OCI-M1 (cell line): Measurements from ENCODE around the gene PLCB2.

Experiments
- DNase-seq: peaks from one replicate; lab custom pipeline; 2025; lab: John Stamatoyannopoulos, UW

Gene PLCB2

GRCh38 chr15:40269604-40270003 lies 38.1 kb downstream of the PLCB2 start:
- DNase-seq = no peak

GRCh38 chr15:40267670-40268069 lies 40.1 kb downstream of the PLCB2 start:
- DNase-seq = no peak

GRCh38 chr15:40266828-40267304 lies 40.9 kb downstream of the PLCB2 start:
- peak; percentile 11 for DNase-seq

- DNase-seq = no peak
Observed at GRCh38 chr15:40265875-40266274, 41.9 kb downstream of the PLCB2 start.

- DNase-seq = no peak
Observed at GRCh38 chr15:40265355-40265754, 42.4 kb downstream of the PLCB2 start.

GRCh38 chr15:40264321-40265153 lies 43.2 kb downstream of the PLCB2 start:
- no peak for DNase-seq

- DNase-seq = no peak
Observed at GRCh38 chr15:40263024-40263754, 44.5 kb downstream of the PLCB2 start.

GRCh38 chr15:40259021-40259420 lies 48.7 kb downstream of the PLCB2 start:
- no peak for DNase-seq

- DNase-seq = no peak
Observed at GRCh38 chr15:40258544-40258943, 49.2 kb downstream of the PLCB2 start.

- no peak for DNase-seq
Observed at GRCh38 chr15:40257656-40258450, 49.9 kb downstream of the PLCB2 start.

- no peak for DNase-seq
Observed at GRCh38 chr15:40256638-40257235, 51.0 kb downstream of the PLCB2 start.

- DNase-seq = no peak
Observed at GRCh38 chr15:40255033-40255432, 52.7 kb downstream of the PLCB2 start.

- no peak for DNase-seq
Observed at GRCh38 chr15:40254452-40254851, 53.3 kb downstream of the PLCB2 start.

- no peak for DNase-seq
Observed at GRCh38 chr15:40253167-40253790, 54.5 kb downstream of the PLCB2 start.

- no peak for DNase-seq
Observed at GRCh38 chr15:40252438-40253166, 55.1 kb downstream of the PLCB2 start.

GRCh38 chr15:40252141-40252437 lies 55.6 kb downstream of the PLCB2 start:
- no peak for DNase-seq

GRCh38 chr15:40251486-40252140 lies 56.1 kb downstream of the PLCB2 start:
- DNase-seq = no peak

- no peak for DNase-seq
Observed at GRCh38 chr15:40250771-40251483, 56.8 kb downstream of the PLCB2 start.

GRCh38 chr15:40250304-40250656 lies 57.5 kb downstream of the PLCB2 start:
- DNase-seq = no peak
